Endothelial cell (in vitro differentiated cells): Measurements from ENCODE around the gene MAD1L1. TPM values are rescaled to one million over a fixed set of nuclear protein-coding genes. Genes with fewer than 3 reads are reported as not detected.

Experiments used
- DNase-seq: peaks from one replicate; pipeline ENCODE4 v3.0.0; 2021; ENCODE audit warnings: low spot score
- H3K27ac Mint-ChIP-seq: one replicate; pipeline ENCODE4 v1.8.0; 2021; ENCODE audit warnings: mixed read lengths, inconsistent platforms; ENCODE audit not compliant: unreplicated experiment
- H3K27me3 Mint-ChIP-seq: one replicate; pipeline ENCODE4 v1.8.0; 2021; ENCODE audit warnings: mild to moderate bottlenecking, moderate library complexity, mixed read lengths, inconsistent platforms; ENCODE audit not compliant: unreplicated experiment
- H3K36me3 Mint-ChIP-seq: one replicate; pipeline ENCODE4 v1.8.0; 2021; ENCODE audit warnings: mild to moderate bottlenecking, low read depth, mixed read lengths, inconsistent platforms; ENCODE audit not compliant: unreplicated experiment
- H3K4me1 Mint-ChIP-seq: one replicate; pipeline ENCODE4 v1.8.0; 2021; ENCODE audit warnings: mild to moderate bottlenecking, mixed read lengths, inconsistent platforms; ENCODE audit not compliant: unreplicated experiment
- H3K4me3 Mint-ChIP-seq: one replicate; pipeline ENCODE4 v1.8.0; 2021; ENCODE audit warnings: mild to moderate bottlenecking, mixed read lengths, inconsistent platforms; ENCODE audit not compliant: unreplicated experiment
- H3K9me3 Mint-ChIP-seq: one replicate; pipeline ENCODE4 v1.8.0; 2021; ENCODE audit warnings: mixed read lengths, inconsistent platforms; ENCODE audit not compliant: unreplicated experiment
- total RNA-seq: library from RNA; stranded (reverse); fragmentation: NEBNext Ultra II Directional; extraction: Animal tissue kit (Norgen Biotek cat#: 25700); gene quantifications from one replicate; pipeline ENCODE4 v1.2.1, GENCODE V29; 2021; ENCODE audit not compliant: unreplicated experiment
- TF ChIP-seq, protein P1 (sequence below): fragments of 200-600 bp; sonication (generic); IDR thresholded peaks from one replicate; pipeline ENCODE4 v1.5.0; 2021; ENCODE audit warnings: antibody characterized with exemption; ENCODE audit not compliant: unreplicated experiment

The MAD1L1 gene
- total RNA-seq, 1 donor from 2014 or later = 43.3 TPM

GRCh38 chr7:2043316-2044039 lies 189.3 kb downstream of the MAD1L1 start:
- peaks cover 8% of the 10 kb centered on the region for H3K27me3 Mint-ChIP-seq
- H3K4me3 Mint-ChIP-seq = peak overlapping the region; percentile 45
- H3K4me1 Mint-ChIP-seq = peaks cover 17% of the 10 kb centered on the region
- H3K36me3 Mint-ChIP-seq = peaks cover 27% of the 10 kb centered on the region
- DNase-seq = no peak
- no peaks in the 10 kb centered on the region for H3K9me3 Mint-ChIP-seq
- peak overlapping the region; percentile 40 for H3K27ac Mint-ChIP-seq
- TF ChIP-seq, protein P1, sequence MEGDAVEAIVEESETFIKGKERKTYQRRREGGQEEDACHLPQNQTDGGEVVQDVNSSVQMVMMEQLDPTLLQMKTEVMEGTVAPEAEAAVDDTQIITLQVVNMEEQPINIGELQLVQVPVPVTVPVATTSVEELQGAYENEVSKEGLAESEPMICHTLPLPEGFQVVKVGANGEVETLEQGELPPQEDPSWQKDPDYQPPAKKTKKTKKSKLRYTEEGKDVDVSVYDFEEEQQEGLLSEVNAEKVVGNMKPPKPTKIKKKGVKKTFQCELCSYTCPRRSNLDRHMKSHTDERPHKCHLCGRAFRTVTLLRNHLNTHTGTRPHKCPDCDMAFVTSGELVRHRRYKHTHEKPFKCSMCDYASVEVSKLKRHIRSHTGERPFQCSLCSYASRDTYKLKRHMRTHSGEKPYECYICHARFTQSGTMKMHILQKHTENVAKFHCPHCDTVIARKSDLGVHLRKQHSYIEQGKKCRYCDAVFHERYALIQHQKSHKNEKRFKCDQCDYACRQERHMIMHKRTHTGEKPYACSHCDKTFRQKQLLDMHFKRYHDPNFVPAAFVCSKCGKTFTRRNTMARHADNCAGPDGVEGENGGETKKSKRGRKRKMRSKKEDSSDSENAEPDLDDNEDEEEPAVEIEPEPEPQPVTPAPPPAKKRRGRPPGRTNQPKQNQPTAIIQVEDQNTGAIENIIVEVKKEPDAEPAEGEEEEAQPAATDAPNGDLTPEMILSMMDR = no peak

- no peak for DNase-seq
- peaks cover 8% of the 10 kb centered on the region for H3K27me3 Mint-ChIP-seq
- H3K4me3 Mint-ChIP-seq = peak overlapping the region; percentile 86
- peaks cover 24% of the 10 kb centered on the region for H3K36me3 Mint-ChIP-seq
- peaks cover 17% of the 10 kb centered on the region for H3K4me1 Mint-ChIP-seq
- TF ChIP-seq, protein P1 = no peak
- no peaks in the 10 kb centered on the region for H3K9me3 Mint-ChIP-seq
- no peak overlapping the region for H3K27ac Mint-ChIP-seq
Measured at GRCh38 chr7:2042650-2043049, 190.1 kb downstream of the MAD1L1 start.

DNA sequence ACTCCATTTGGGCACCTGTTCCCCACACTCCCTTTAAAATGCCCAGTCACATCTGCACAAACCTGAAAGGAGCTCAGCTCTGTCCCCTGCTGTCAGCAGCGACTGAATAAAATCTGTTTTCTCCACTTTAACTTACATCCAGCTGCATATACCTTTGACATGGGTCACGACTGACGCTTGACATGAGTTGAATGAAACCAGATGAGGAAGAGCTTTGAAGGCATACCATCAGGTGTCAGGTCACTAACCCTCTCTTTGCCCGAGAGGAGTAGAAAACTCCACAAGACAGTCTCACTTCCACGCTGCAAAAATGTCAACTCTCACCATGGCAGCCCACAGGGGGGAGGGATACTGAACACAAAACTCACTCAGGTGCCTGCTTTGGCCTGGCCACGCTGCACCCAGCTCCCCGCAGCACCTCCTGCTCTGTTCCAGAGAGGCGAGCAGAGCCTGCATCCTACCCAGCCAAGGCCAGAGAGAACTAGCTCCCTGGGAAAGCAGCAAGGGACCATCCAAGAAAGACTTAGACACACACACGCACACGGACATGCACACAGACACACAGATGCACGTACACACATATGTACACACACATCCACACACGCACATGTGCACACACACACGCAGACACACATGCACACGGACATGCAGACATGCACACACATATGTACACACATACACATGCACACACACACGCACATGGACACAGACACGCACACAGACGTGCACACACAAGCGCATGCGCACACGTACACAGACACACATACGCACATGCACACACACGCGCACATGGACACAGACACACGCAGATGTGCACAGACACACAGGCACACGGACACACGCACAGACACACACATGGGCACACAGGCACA lies 191.0 kb downstream of the MAD1L1 start:
- Mint-ChIP-seq H3K27ac (no peak overlapping the region), H3K36me3 (peaks cover 24% of the 10 kb centered on the region), H3K9me3 (no peaks in the 10 kb centered on the region), H3K27me3 (peaks cover 12% of the 10 kb centered on the region), H3K4me3 (peak overlapping the region; percentile 86), H3K4me1 (peaks cover 19% of the 10 kb centered on the region)
- DNase-seq = no peak
- TF ChIP-seq, protein P1 = no peak

GRCh38 chr7:2040893-2041270 lies 191.9 kb downstream of the MAD1L1 start:
- Mint-ChIP-seq H3K27ac (no peak overlapping the region), H3K27me3 (peaks cover 12% of the 10 kb centered on the region), H3K36me3 (peaks cover 24% of the 10 kb centered on the region), H3K4me1 (peaks cover 19% of the 10 kb centered on the region), H3K4me3 (no peak overlapping the region), H3K9me3 (no peaks in the 10 kb centered on the region)
- TF ChIP-seq, protein P1 = no peak
- DNase-seq = no peak
